SK-N-SH treated with all-trans-retinoic acid at 6 μM for 48 hours (cell line): ENCODE results near the gene PRKCI.

ENCODE experiments used
- CREB5 ChIP-seq: fragments of 250-450 bp; sonication (Bioruptor Pico); IDR thresholded peaks from 2 replicates; pipeline ENCODE4 v1.5.1; 2020; ENCODE audit warnings: low read depth, mild to moderate bottlenecking, moderate library complexity
- CSDC2 ChIP-seq: fragments of 250-450 bp; sonication (Bioruptor Pico); IDR thresholded peaks from 2 replicates; pipeline ENCODE4 v1.5.0; 2020; ENCODE audit warnings: mild to moderate bottlenecking, moderate library complexity
- GLIS3 ChIP-seq: fragments of 250-450 bp; sonication (Bioruptor Pico); IDR thresholded peaks from 2 replicates; pipeline ENCODE4 v1.5.0; 2020; ENCODE audit warnings: mild to moderate bottlenecking, moderate library complexity
- ISL1 ChIP-seq: fragments of 250-450 bp; sonication (Bioruptor Pico); IDR thresholded peaks from 2 replicates; pipeline ENCODE4 v2.1.2; 2022; ENCODE audit warnings: mild to moderate bottlenecking, moderate library complexity
- OSR1 ChIP-seq: fragments of 250-450 bp; sonication (Bioruptor Pico); IDR thresholded peaks from 2 replicates; pipeline ENCODE4 v1.8.0; 2022; ENCODE audit warnings: moderate library complexity, mild to moderate bottlenecking, inconsistent platforms
- PATZ1 ChIP-seq: fragments of 250-450 bp; sonication (Bioruptor Pico); IDR thresholded peaks from 2 replicates; pipeline ENCODE4 v1.8.0; 2020; ENCODE audit warnings: mild to moderate bottlenecking, moderate library complexity, borderline replicate concordance
- RARB ChIP-seq: fragments of 250-450 bp; sonication (Bioruptor Pico); IDR thresholded peaks from 2 replicates; pipeline ENCODE4 v1.8.0; 2021; ENCODE audit warnings: mild to moderate bottlenecking, moderate library complexity
- SNAI2 ChIP-seq: fragments of 250-450 bp; sonication (Bioruptor Pico); IDR thresholded peaks from 2 replicates; pipeline ENCODE4 v1.5.0; 2020; ENCODE audit warnings: mild to moderate bottlenecking, moderate library complexity
- TCF4 ChIP-seq: fragments of 250-450 bp; sonication (Bioruptor Pico); IDR thresholded peaks from 2 replicates; pipeline ENCODE4 v1.8.0; 2021; ENCODE audit warnings: mild to moderate bottlenecking, moderate library complexity, borderline replicate concordance
- ZNF565 ChIP-seq: fragments of 450-650 bp; formaldehyde crosslinking; conservative IDR thresholded peaks from 2 replicates; pipeline ENCODE4 v1.5.0; 2020; ENCODE audit warnings: low read depth, mild to moderate bottlenecking, moderate library complexity
- ZNF70 ChIP-seq: fragments of 450-650 bp; formaldehyde crosslinking; IDR thresholded peaks from 2 replicates; pipeline ENCODE4 v1.5.0; 2020; ENCODE audit warnings: mild to moderate bottlenecking, moderate library complexity
- ZNF8 ChIP-seq: fragments of 450-650 bp; formaldehyde crosslinking; IDR thresholded peaks from 2 replicates; pipeline ENCODE4 v1.5.0; 2020; ENCODE audit warnings: mild to moderate bottlenecking, moderate library complexity

DNA sequence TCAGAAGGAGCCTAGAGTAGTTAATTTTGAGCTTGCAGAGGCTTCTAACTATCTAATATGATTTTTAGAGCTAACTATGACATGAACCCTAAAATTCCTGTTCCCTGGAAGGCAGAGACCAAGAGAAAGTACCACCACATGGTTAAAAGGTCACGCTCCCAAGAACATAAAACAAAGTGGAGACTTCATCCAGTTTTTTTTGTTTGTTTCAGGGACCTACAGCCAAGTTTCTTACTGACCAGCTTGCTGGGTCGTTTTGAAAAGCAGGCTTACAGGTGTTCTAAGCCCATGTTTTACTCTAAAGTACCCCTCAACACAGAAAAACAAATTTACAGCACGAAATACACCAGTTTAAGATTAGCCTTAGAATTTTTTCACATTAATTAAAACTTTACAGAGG, 95.7 kb downstream of the PRKCI start:
- TF ChIP-seq CSDC2 (no peak), SNAI2 (no peak), ZNF565 (CRISPR knock-in tag) (no peak), RARB (CRISPR knock-in tag) (no peak), OSR1 (CRISPR knock-in tag) (no peak), TCF4 (CRISPR knock-in tag) (no peak), PATZ1 (CRISPR knock-in tag) (no peak), GLIS3 (CRISPR knock-in tag) (no peak), ISL1 (CRISPR knock-in tag) (no peak), ZNF70 (CRISPR knock-in tag) (no peak), CREB5 (CRISPR knock-in tag) (no peak), ZNF8 (CRISPR knock-in tag) (no peak)
